NCI-H128 (cell line): Measurements from ENCODE around the gene KCNF1.

Source experiments
- DNase-seq: peaks from one replicate; lab custom pipeline; 2025; ENCODE audit not compliant: unreplicated experiment; lab: John Stamatoyannopoulos, UW

KCNF1 gene, protein sequence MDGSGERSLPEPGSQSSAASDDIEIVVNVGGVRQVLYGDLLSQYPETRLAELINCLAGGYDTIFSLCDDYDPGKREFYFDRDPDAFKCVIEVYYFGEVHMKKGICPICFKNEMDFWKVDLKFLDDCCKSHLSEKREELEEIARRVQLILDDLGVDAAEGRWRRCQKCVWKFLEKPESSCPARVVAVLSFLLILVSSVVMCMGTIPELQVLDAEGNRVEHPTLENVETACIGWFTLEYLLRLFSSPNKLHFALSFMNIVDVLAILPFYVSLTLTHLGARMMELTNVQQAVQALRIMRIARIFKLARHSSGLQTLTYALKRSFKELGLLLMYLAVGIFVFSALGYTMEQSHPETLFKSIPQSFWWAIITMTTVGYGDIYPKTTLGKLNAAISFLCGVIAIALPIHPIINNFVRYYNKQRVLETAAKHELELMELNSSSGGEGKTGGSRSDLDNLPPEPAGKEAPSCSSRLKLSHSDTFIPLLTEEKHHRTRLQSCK

DNA sequence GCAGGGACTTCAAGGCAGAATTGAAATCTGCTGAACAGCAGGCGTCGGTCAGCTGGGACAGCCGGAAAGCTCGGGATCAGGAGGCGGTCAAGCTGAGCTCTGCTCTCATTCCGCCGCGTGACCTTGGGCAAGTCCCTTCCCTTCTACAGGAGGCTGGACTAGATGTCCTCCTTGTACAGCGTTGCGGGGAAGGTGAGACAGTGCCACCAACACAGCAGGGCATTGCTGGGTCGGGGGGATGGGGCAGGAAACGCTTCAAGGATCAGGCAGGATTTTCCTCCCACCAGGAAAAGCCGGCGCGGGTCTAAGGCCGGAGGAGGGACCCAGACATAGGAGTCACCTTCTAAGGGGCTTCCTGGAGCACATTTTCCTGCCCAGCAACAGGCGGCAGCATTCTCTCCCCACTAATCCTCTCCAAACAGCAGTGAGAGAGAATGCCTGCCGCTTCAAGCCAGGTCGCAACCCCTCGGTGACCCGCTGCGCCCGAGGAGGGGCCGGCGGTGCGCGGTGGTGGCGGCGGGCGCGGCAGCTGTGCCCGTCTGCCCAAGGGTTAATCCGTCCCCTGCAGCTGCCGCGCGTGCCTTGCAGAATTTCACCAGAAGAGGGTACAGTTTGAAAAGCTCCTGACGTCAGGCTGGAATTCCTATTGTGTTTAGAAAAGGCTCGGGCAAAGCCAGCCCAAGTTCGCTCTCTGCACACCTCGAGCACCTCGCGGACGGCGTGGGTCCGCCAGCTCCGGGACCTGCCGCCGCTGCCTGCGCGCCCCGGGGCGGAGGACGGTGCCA is at the start of gene KCNF1:
Gene KCNF1 (plus strand): TSS at position 644 of the 785 bp plus-strand sequence. CDS start 493 bp downstream, outside the sequence.
- peak; percentile 57 for DNase-seq

DNA sequence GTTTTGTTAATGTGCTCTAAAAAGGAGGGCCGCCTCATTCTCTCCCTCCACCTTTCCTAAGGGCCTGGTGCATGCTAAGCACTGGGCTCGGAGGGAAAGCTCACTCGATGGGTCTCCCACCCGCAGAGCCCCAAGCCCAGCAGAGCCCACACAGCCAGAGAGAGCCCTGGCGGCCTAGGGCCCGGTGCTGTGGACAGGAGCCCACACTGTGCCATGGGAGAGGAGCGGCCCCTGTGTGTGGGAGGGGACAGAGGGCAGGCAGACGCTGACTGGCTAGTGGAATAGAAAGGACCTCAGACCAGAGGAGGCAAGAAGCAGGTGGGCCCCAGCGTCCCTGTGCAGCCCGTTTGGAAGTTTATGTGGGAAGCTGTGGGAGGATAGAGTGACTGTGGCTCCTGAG is 49.4 kb upstream of the KCNF1 start:
- DNase-seq, result no peak

DNA sequence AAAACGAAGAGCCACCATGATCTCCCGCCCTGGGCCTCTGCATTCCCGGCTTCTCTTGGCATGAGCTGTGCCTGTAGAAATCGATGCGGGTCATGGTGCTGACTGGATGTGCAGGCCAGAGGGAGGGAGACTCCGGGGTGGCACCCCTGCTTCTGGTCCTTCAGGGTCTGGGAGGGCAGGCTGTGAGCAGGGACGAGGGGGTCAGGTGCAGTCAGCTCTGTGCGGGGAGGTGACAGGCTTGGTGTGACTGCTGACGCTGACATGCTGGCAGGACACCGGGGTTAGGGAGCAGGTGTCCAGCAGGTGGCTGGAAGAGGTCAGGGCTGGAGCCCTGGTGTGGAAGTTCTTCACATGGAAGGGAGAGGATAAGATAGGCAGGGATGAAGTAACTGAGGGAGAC is 48.7 kb upstream of the KCNF1 start:
- DNase-seq, result no peak

DNA sequence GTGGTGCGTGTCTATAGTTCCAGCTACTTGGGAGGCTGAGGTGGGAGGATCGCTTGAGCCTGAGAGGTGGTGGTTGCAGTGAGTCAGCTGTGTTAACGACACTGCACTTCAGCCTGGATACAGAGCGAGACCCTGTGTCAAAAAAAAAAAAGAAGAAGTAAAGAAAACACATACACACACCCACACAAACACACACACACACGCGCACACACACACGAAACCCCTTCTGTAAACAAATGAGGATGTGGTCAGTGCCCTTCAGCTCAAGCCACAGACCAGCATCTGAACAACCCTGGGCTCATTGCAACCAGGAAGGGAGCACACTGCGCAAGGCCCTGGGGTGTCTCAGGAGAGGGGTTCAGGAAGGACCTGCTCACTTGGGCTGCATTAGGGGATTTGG is 47.9 kb upstream of the KCNF1 start:
- no peak for DNase-seq

DNA sequence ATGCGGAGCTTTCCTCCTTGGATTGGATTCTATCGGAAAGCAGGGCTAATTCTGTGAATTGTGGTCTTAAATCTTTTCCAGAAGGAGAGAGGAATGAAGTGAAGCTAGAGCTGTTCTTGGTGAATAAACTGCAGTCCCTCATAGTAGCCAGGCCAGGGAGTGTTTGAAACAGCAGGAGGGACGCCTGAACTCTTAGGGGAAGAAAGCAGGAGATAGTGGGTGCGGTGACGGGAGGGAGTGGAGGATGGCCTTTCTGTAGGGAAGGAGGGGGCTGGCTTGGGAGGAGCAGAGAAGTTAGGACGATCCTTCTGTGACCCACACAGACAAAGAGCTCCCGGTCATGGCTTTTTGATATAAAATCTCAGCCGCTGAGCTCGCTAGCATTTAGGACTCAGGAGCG is 47.5 kb upstream of the KCNF1 start:
- DNase-seq, result no peak

DNA sequence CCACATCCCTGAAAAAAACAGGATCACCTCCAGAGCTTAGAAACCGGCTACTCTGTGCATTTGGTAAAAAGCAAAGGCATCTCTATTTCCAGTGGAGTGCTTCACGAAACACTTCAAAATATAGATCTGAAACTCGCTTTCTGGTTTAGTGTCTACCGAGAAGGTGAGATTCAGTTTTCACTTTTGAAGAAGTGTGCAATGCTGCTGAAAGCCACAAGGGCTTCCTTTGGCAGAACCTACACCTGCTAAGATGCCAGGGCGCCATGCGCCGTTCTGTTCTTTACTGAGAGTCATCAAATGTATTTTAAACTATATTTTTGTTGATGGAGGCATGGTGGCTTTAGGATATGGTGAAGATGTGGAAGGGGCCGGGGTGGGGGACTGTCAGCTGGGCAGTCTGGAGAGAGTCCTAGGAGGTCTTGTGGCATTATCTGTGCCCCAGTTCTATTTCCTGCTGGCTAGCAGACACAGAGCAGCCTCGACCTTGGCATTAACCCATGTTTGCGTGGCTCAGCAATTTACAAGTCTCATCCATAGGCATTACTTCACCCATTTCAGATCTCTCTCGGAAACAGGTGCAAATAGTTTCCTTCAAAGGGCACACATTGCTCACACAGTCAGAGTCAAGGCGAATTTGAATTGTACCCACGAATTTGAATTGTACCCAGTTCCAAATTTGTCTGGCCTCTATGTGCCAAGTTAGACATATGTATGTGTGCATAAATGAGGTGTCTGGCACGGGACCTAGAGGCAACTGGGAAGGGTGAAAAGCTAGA is 46.7 kb upstream of the KCNF1 start:
- peak; percentile 21 for DNase-seq

DNA sequence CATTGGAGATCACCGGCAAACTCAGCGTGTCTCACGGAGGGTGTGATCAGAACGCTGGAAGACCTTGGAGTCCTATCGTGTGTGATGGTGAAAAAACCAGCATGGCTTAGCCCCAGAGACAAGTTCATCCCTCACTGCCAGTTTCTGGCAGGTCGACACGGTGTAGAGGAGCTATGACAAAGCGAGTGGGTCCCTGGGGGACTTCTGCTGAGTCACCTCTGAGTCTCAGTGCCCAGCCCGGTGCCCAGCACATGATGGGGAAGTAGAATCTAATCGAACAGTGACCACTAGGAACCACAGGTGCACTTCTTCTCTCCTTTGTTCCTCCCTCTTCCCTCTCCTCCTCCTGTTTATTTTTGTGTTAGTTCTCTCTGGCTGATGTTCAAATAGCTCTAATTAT is 45.9 kb upstream of the KCNF1 start:
- no peak for DNase-seq

DNA sequence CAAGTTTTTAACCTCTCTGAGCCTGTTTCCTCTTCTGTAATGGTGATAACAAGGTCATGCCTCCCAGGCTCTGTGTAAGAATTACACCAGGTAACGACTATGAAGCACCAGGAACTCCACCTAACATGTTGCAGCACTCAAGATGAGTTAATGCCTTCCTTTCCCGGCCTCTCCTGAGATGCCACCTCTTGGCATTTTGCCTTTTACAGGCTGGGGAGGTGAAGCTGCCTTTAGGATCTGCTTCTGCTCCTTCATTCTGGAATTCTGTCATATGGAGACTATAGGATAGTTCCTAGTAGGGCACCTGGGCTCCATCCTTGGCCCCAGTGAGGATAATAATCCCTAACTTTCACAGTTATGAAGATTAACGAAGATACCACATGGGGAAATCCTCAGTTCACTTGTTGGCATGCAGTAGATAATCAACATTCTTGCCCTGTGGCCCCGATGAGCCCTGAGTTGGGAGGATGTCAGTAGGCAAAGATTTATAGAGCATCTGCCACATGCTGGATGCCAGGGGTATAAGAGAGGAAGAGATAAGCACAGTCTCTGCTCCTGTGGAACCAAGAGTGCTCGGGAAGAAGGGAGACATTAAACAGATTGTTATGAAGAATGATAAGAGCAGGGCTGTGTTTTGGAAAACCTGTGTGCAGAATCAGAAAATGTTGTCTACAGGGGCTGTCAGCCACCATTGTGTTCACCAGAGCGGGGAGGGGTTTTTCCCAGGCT is 43.9 kb upstream of the KCNF1 start:
- no peak for DNase-seq

DNA sequence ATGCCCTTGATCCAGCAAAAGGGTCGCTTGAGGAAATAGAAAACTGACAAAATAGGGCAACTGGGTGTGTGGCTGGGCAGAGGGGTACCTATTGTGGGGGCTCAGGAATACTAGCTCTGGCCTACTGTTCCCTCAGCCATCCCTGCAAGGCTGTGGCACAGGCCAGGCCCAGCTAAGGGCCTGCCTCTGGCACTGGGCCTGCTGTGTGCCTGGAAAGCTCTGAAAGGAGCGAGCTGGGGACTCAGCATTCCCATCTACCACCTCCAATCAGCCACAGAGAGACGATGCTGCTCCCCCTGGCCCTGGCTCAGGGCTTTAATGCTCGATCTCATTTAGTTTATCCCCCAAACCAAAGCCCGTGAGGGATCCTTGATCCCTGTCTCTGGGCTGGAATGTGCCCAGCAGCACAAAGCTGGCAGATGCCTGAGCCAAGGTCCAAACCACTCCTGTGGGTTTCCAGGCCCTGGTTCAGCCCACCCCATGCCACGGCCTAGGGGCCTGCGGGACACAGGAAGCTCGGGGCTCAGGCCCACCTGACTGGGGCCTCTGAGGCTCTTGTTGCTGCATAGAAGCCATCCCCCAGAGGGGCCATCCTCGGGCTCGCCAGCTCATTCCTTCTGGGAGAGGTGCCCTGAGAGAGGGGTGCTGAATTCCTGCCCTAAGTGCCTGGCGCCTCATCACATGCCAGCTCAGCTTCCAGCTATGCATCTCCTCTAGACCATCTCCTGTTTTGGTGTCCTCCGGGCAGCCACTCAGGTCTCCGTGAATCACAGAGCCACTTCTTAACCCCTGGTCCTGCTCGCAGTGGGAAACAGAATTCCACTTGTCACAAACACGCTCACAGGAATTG is 43.0 kb upstream of the KCNF1 start:
- DNase-seq, result no peak

DNA sequence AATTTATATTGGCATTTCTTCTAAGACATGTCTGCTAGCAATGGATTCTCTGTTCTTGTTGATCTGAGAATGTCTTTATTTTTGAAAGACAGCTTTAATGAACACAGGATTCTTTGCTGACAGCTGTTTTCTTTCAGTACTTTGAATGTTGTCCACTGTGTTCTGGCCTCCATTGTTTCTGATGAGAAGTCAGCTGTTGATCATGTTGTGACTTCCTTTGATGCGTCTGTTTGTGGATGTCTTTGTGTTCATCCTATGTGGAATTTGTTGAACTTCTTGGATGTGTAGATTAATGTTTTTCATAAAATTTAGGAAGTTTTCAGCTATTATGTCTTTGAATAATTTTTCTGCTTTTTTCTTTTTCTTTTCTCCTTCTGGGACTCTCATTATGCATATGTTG is 39.8 kb upstream of the KCNF1 start:
- DNase-seq, result no peak

DNA sequence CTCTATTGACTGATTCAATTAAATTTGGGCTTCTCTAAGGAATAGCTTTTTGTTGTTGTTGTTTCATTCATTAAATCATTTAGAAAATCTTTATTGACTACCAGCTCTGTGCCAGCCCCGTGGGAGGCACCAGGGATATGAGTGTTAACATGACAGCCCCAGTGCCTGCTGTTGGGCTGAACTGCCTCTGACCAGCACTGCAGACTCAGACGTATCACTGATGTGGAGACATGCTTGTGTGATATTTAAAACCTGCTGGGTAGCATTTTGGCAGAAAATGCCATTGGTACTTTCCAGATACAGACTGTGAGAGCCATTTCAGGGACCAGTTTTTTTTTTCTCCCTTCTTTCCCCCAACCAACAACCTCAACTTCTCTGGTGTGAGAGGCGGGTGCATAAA is 38.6 kb upstream of the KCNF1 start:
- DNase-seq, result no peak

DNA sequence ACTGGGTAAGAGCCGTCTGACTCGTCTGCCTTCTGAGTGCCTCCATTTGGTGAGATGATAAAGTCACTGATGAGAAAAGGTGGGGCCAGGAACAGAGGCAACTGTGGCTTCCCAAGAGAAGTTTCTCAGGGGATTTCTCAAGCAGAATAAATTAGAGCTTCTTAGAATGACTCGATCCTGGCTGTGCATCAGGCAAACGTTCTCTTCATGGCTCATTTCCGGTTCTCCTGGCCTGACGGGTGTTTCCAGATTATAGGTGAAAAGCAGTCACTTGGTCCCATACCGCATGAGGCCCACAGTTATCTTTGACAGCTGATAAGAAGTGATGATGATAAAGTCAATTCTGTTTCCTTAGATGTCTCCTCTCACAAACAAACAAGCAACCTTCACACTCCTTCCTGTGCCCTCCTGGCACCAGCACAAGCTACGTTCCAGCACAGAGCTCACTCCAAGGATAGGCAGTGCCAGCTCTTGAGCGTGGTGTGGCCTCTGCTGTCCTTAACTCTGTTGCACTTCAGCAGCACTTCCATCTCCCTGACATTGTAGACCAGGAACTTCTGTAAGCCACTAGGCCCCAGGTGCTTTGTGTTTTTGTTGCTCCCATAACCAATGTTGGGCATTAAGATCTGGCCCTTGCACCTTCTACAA is 37.8 kb upstream of the KCNF1 start:
- DNase-seq, result no peak

DNA sequence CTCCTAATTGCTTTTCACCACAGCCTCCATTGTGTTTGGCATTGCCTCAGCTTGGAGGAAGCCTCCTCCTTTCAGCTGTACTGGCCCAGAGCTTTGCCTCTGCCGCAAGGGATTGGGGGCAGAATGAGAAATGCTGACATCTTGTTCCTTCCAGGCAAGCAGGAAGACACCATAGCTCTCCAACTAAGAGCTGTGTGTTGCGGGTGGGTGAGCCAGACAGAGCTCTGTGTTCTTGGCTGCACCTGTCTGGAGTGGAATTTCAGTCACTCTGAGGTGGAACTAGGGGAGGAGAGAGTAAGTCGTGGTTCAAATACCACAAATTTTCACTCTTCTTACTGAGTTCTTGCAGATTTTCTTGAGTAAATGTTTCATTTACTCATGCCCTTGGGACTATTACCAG is 36.6 kb upstream of the KCNF1 start:
- DNase-seq, result no peak

DNA sequence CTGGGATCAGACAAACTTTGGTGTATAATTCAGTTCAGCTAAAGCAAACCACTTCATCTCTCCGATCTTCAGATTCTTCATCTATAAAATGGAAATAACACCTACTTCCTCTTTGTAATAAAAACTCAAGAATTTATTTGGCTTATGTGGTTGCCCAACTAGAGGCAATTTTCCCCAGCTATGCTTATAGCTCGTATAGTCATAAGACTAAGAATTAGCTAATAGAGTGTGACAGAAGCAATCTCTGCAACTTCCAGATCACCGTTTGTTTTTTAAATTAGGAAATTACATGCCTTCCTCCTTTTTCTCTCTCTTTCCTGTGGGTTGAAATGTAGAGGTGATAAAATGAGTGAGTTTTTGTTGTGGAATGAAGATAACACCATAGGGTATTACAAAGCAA is 35.3 kb upstream of the KCNF1 start:
- no peak for DNase-seq

DNA sequence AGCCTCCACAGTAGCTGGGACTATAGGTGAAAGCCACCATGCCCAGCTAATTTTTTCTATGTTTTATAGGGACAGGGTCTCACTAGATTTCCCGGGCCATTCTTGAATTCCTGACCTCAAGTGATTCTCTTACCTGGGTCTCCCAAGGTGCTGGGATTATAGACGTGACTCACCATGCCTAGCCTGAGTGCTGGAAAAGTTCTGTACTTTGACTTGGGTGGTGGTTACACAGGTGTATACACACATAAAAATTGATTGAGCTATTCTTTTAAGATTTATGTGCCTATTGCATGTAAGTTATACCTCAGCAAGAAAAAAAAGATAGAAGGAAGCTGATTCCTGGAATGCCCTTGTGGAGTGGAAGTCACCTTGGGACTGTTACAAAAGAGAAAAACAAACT is 34.8 kb upstream of the KCNF1 start:
- DNase-seq, result no peak

DNA sequence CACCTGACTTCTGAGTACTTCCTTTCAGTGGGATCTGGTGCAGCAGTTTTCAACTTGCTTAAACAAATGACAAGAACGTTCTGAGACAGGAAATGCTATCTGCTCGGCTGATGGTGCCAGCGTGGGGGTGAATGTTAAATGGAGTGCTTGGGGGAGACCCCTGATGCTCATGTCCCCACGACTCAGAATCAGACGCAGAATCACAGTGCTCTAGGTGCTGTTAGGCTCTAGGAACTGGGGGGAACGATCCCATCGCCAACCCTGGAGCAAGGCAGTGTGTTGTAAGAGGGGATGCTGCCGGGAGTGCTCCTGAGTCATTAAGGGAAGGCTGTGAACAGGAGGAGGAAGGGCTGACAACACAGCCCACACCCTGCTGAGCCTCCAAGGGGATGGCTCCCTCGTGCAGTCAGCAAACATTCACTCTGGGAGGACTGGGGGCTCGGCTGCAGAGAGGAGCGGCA is 34.1 kb upstream of the KCNF1 start:
- no peak for DNase-seq

DNA sequence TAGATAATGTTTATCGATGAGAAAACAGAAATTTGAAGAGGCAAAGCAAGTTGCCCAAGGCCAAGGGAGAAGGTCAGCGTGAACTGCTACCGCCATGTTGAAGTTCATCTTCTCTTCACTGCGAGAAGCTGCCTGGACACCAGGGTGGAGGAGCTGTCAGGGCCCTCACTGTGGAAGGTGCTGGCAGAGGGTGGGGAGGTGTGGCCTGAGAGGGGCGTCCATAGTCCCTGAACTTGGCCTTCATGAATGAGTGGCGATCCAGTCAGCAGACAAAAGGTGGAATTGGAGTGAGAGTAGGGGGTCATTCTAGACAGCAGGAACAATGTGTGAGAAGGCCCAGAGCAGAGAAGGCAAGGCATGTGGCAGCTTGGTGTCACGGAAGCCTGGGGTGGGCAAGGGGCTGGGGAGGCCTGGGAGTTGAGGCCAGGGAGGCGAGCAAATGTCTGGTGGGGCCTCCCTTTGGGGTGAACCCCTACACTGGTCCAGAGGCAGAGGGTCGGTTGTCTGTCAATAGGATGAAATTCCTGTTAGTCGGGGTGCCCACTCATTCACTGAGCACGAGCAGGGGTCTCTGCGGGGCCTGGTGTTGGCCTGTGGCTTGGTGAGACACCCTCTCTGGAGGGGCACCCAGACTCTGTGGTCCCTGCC is 33.3 kb upstream of the KCNF1 start:
- no peak for DNase-seq

DNA sequence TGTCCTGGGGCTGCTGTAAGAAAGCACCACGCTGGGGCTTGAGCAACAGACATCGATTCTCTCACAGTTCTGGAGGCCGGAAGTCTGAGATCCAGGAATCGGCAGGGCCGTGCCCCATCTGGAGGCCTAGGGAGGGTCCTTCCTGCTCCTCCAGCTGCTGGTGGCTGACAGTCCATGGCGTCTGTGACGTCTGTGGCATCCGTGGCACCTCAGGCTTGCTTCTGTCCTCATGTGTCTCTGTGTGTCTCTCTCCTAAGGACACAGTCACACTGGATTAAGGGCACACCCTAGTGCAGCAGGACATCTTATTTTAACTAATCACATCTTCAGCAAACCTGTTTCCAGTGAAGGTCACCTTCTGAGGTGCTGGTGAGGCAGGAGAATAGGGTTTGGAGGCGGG is 32.6 kb upstream of the KCNF1 start:
- DNase-seq, result no peak
